ENCODE measurements around the gene RUVBL1.

Gene RUVBL1

DNA sequence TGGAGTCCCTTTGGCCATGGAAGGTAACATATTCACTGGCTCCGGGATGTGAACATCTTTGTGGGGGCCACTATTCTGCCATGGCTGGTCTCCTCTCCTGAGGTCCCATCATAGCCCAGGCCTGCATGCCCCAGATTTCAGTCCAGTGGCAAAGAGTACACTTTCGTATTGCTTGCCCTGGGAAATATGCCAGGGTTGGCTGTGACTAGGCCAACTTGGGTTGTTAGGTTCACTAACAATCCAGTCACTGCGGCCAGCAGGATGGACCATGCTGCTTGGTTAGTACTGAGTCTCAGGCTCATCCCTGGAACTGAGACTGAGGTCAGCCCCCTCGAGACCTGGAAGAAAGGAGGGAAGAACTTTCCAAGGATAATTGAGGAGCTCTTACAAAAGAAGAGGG lies 19.9 kb upstream of the RUVBL1 start:
- peaks cover 0 to 16% (median 6%) of the 10 kb centered on the region in 5 donors for H3K4me1 ChIP-seq (ENCODE audit: control insufficient read depth in 5 of 5, insufficient read depth in 5 of 5, low read length in 5 of 5)
- no peaks in the 10 kb centered on the region for H3K27me3 ChIP-seq (ENCODE audit: control insufficient read depth in 5 of 5, insufficient read depth in 4 of 5, low read length in 5 of 5)
- H3K27ac ChIP-seq (ENCODE audit: low read depth, low read length), result no peak overlapping the region
- H3K4me3 ChIP-seq (ENCODE audit: low read depth in 1 of 5, low read length in 5 of 5), result no peak overlapping the region
- no peaks in the 10 kb centered on the region for H3K9me3 ChIP-seq (ENCODE audit: control insufficient read depth in 5 of 5, low read length in 5 of 5)
- no peak overlapping the region for H3K9ac ChIP-seq (ENCODE audit: low read length in 5 of 5)
- peaks cover 0 to 6% (median 0%) of the 10 kb centered on the region in 5 donors for H3K36me3 ChIP-seq (ENCODE audit: control insufficient read depth in 5 of 5, insufficient read depth in 5 of 5, low read length in 5 of 5)

DNA sequence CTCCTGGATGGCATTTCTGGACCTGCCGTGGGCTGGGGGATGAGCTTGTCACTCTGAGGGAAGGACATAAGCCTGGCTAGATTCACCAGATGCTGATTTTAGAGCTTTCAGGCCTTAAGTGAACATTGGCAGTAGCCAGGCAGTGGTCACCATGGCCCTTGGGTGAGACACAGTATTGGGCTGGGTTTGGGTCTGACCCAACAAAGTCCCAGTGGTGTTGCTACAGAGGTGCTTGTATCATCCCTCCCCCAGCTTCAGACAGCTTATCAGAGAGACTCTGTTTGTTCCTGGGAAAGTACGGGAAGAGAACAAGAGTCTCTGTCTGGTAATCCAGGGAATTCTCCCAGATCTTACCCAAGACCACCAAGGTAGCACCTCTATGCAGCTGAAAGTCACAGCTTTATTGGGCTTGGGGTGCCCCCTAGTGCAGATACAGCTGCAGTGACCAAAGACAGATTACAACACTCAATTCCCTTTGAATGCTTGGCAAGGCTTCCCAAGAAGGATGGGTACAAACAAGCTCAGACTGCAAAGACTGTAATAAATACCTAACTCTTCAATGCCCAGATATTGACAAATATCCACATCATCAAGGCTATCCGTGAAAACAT lies 9.8 kb upstream of the RUVBL1 start:
- Histone ChIP-seq H3K27me3 (ENCODE audit: control insufficient read depth in 5 of 5, insufficient read depth in 4 of 5, low read length in 5 of 5) (no peaks in the 10 kb centered on the region), H3K4me1 (ENCODE audit: control insufficient read depth in 5 of 5, insufficient read depth in 5 of 5, low read length in 5 of 5) (no peaks in the 10 kb centered on the region), H3K36me3 (ENCODE audit: control insufficient read depth in 5 of 5, insufficient read depth in 5 of 5, low read length in 5 of 5) (no peaks in the 10 kb centered on the region), H3K4me3 (ENCODE audit: low read depth in 1 of 5, low read length in 5 of 5) (no peak overlapping the region), H3K9me3 (ENCODE audit: control insufficient read depth in 5 of 5, low read length in 5 of 5) (peaks cover 0 to 4% (median 0%) of the 10 kb centered on the region in 5 donors), H3K27ac (ENCODE audit: low read depth, low read length) (no peak overlapping the region), H3K9ac (ENCODE audit: low read length in 5 of 5) (no peak overlapping the region)

DNA sequence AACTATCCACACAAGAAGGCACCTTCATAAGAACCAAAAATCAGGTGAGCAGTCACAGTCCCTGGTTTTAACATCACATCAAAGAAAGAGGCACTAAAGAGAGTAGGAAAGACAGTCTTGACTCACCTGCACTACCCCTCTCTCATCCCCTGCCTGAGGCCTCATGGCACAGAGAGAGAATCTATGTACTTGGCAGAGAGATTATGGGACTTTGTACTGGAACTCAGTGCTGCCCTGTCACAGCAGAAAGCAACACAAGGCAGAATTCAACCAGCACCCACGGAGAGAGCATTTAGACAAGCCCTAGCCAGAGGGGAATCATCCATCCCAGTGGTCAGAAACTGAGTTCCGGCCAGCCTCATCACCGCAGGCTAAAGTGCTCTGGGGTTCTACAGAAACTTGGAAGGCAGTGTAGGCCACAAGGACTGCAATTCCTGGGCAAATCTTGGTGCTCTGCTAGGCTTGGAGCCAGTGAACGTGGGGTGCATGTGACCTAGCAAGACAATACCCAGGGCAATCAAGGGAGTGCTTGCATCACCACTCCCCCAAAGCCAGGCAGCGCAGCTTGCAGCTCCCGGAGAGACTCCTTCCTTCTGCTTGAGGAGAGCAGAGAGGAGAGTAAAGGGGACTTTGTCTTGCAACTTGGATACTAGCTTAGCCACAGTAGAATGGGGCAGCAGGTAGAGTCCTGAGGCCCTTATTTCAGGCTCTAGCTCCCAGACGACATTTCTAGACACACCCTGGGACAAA lies 8.5 kb upstream of the RUVBL1 start:
- no peak overlapping the region for H3K9ac ChIP-seq (ENCODE audit: low read length in 5 of 5)
- no peaks in the 10 kb centered on the region for H3K27me3 ChIP-seq (ENCODE audit: control insufficient read depth in 5 of 5, insufficient read depth in 4 of 5, low read length in 5 of 5)
- H3K27ac ChIP-seq (ENCODE audit: low read depth, low read length), result no peak overlapping the region
- no peaks in the 10 kb centered on the region for H3K4me1 ChIP-seq (ENCODE audit: control insufficient read depth in 5 of 5, insufficient read depth in 5 of 5, low read length in 5 of 5)
- H3K9me3 ChIP-seq (ENCODE audit: control insufficient read depth in 5 of 5, low read length in 5 of 5), result peaks cover 0 to 4% (median 0%) of the 10 kb centered on the region in 5 donors
- no peaks in the 10 kb centered on the region for H3K36me3 ChIP-seq (ENCODE audit: control insufficient read depth in 5 of 5, insufficient read depth in 5 of 5, low read length in 5 of 5)
- no peak overlapping the region for H3K4me3 ChIP-seq (ENCODE audit: low read depth in 1 of 5, low read length in 5 of 5)

DNA sequence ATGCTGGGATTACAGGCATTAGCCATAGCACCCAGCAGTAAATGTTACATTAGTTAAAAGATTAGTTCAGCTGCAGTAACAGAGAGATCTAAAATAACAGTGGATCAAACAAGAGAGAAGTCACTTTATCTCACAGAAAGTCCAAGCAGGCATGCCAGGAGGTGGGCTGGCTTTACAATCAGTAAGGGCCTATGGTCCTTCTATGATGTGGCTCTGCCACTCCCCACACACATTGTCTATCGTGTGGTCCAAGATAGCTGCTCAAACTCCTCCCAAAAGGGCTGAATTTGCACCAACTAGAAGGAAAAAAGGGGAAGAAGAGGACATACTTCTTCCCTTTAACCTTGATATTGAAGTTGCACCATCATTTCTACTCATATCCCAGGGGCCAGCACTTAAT lies 4.6 kb upstream of the RUVBL1 start:
- no peaks in the 10 kb centered on the region for H3K27me3 ChIP-seq (ENCODE audit: control insufficient read depth in 5 of 5, insufficient read depth in 4 of 5, low read length in 5 of 5)
- H3K9ac ChIP-seq (ENCODE audit: low read length in 5 of 5), result no peak overlapping the region
- H3K36me3 ChIP-seq (ENCODE audit: control insufficient read depth in 5 of 5, insufficient read depth in 5 of 5, low read length in 5 of 5), result no peaks in the 10 kb centered on the region
- peaks cover 0 to 4% (median 0%) of the 10 kb centered on the region in 5 donors for H3K9me3 ChIP-seq (ENCODE audit: control insufficient read depth in 5 of 5, low read length in 5 of 5)
- no peak overlapping the region for H3K27ac ChIP-seq (ENCODE audit: low read depth, low read length)
- no peak overlapping the region for H3K4me3 ChIP-seq (ENCODE audit: low read depth in 1 of 5, low read length in 5 of 5)
- peaks cover 0 to 9% (median 6%) of the 10 kb centered on the region in 5 donors for H3K4me1 ChIP-seq (ENCODE audit: control insufficient read depth in 5 of 5, insufficient read depth in 5 of 5, low read length in 5 of 5)

DNA sequence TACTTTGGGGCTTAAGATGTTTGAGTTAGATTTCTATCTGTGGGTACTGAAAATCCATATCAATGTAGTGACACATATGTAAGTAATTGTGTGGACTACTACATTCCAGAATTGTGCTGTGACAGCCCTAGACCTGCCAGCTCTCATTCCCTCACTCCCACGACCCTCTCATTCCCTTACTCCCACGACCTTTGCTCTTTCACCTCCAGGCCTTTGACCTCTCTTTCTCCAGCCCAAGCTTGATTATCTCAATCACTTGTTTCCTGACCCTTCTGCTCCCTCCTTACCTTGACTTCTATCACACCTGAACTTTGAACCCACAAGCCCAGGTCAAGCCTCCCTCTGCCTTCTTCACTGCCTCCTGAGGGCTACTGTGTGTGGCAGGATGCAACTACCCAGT lies 3.6 kb upstream of the RUVBL1 start:
- Histone ChIP-seq H3K9ac (ENCODE audit: low read length in 5 of 5) (no peak overlapping the region), H3K4me1 (ENCODE audit: control insufficient read depth in 5 of 5, insufficient read depth in 5 of 5, low read length in 5 of 5) (peaks cover 0 to 19% (median 16%) of the 10 kb centered on the region in 5 donors), H3K4me3 (ENCODE audit: low read depth in 1 of 5, low read length in 5 of 5) (no peak overlapping the region), H3K9me3 (ENCODE audit: control insufficient read depth in 5 of 5, low read length in 5 of 5) (peaks cover 0 to 3% (median 0%) of the 10 kb centered on the region in 5 donors), H3K36me3 (ENCODE audit: control insufficient read depth in 5 of 5, insufficient read depth in 5 of 5, low read length in 5 of 5) (no peaks in the 10 kb centered on the region), H3K27me3 (ENCODE audit: control insufficient read depth in 5 of 5, insufficient read depth in 4 of 5, low read length in 5 of 5) (no peaks in the 10 kb centered on the region), H3K27ac (ENCODE audit: low read depth, low read length) (no peak overlapping the region)

DNA sequence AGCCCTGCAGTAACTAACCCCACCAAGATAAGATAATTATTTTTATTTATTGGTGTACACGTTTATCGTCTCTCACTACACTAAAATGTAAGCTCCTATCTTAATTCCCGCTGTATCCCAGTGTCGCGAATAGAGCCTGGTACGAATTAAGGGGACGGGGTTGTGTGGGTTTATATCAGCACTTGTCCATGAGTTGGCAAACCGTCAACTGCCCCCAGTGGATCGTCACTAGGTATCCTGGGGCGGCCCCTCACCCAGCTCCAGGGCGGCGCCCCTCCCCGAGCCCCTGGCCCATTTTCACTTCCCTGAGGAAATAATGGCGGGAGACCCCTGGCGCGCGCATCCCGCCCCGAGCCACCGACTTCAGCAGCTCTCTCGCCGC lies 465 bp downstream of the RUVBL1 start:
- Histone ChIP-seq H3K4me1 (ENCODE audit: control insufficient read depth in 5 of 5, insufficient read depth in 5 of 5, low read length in 5 of 5) (peaks cover 0 to 20% (median 17%) of the 10 kb centered on the region in 5 donors), H3K27ac (ENCODE audit: low read depth, low read length) (peak overlapping the region; percentile 57)

DNA sequence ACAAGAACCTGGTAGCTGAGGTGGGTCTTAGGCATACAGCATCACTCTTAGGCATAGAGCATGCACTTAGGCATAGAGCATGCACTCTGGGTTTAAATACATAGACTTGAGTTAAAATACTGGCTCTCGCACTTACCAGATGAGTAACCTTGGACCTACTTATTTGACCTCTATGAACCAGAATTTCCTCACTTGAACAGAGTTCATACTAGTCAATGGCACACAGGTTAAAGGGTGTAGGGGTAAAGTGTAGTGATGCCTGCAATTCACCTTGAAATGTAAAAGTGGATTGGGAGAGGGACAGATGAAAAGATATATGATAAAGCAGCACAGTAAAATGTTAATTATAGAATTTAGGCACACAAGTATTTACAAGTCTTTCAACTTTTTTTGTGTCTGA lies 1.6 kb downstream of the RUVBL1 start:
- no peaks in the 10 kb centered on the region for H3K27me3 ChIP-seq (ENCODE audit: control insufficient read depth in 5 of 5, insufficient read depth in 4 of 5, low read length in 5 of 5)
- peaks cover 0 to 20% (median 17%) of the 10 kb centered on the region in 5 donors for H3K4me1 ChIP-seq (ENCODE audit: control insufficient read depth in 5 of 5, insufficient read depth in 5 of 5, low read length in 5 of 5)
- H3K36me3 ChIP-seq (ENCODE audit: control insufficient read depth in 5 of 5, insufficient read depth in 5 of 5, low read length in 5 of 5), result peaks cover 0 to 9% (median 3%) of the 10 kb centered on the region in 5 donors
- H3K27ac ChIP-seq (ENCODE audit: low read depth, low read length), result no peak overlapping the region
- no peaks in the 10 kb centered on the region for H3K9me3 ChIP-seq (ENCODE audit: control insufficient read depth in 5 of 5, low read length in 5 of 5)
- no peak overlapping the region for H3K4me3 ChIP-seq (ENCODE audit: low read depth in 1 of 5, low read length in 5 of 5)
- H3K9ac ChIP-seq (ENCODE audit: low read length in 5 of 5), result no peak overlapping the region

More for the DNA sequence above, 465 bp downstream of the RUVBL1 start:
- no peaks in the 10 kb centered on the region for H3K36me3 ChIP-seq (ENCODE audit: control insufficient read depth in 5 of 5, insufficient read depth in 5 of 5, low read length in 5 of 5)
- H3K27me3 ChIP-seq (ENCODE audit: control insufficient read depth in 5 of 5, insufficient read depth in 4 of 5, low read length in 5 of 5), result no peaks in the 10 kb centered on the region
- H3K9me3 ChIP-seq (ENCODE audit: control insufficient read depth in 5 of 5, low read length in 5 of 5), result no peaks in the 10 kb centered on the region
- H3K4me3 ChIP-seq (ENCODE audit: low read depth in 1 of 5, low read length in 5 of 5), result peak overlapping the region; percentile 78 to 96 (median 95)
- peak overlapping the region; percentile 68 to 93 (median 88) for H3K9ac ChIP-seq (ENCODE audit: low read length in 5 of 5)

DNA sequence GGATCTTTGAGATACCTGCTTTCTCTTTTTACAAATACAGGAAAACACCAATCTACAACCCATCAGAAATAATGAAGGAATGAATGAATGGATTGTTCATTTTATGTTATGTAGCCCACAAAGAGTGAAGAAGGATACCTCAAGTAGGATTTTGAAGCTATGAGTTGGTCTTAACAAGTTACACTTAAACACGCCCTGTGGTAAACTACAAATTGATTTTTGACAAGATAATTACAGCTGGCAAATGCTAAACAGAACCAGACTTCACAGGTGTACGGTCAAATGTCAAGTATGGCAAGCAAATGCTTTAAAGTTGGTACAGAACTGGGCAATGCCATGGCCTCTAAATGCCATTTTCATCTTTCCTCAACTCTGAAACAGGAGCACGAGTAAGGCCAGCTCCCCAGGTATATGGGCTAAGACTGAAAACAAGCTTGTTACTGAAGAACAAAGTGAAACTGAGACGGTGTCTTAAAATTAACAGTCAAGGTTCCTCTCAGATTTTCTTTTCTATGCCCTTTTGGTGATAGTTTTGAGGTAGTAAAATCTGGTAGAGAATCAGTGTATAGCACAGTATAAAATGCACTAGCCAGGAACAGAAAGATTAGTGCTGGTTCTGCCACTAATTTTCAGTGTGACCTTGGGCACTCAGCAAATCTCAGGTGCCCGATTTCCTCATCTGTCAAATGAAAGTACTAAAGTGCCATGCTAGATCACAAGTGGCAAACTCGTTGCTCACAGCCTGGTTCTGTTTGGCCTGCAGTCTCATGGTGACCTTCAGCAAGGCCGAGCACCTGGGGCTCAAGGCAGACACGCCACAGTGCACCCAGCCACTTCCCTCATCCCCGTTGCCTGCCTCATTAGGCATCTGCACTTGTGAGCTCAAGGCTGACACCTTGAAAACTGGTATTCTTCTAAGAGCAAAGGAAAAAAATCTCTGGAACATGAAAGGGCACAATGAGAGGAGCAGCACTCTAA lies 9.5 kb downstream of the RUVBL1 start:
- Histone ChIP-seq H3K9ac (ENCODE audit: low read length in 5 of 5) (no peak overlapping the region), H3K4me3 (ENCODE audit: low read depth in 1 of 5, low read length in 5 of 5) (no peak overlapping the region), H3K27me3 (ENCODE audit: control insufficient read depth in 5 of 5, insufficient read depth in 4 of 5, low read length in 5 of 5) (no peaks in the 10 kb centered on the region), H3K9me3 (ENCODE audit: control insufficient read depth in 5 of 5, low read length in 5 of 5) (no peaks in the 10 kb centered on the region), H3K4me1 (ENCODE audit: control insufficient read depth in 5 of 5, insufficient read depth in 5 of 5, low read length in 5 of 5) (no peaks in the 10 kb centered on the region), H3K36me3 (ENCODE audit: control insufficient read depth in 5 of 5, insufficient read depth in 5 of 5, low read length in 5 of 5) (peaks cover 9 to 32% (median 19%) of the 10 kb centered on the region in 5 donors), H3K27ac (ENCODE audit: low read depth, low read length) (no peak overlapping the region)

DNA sequence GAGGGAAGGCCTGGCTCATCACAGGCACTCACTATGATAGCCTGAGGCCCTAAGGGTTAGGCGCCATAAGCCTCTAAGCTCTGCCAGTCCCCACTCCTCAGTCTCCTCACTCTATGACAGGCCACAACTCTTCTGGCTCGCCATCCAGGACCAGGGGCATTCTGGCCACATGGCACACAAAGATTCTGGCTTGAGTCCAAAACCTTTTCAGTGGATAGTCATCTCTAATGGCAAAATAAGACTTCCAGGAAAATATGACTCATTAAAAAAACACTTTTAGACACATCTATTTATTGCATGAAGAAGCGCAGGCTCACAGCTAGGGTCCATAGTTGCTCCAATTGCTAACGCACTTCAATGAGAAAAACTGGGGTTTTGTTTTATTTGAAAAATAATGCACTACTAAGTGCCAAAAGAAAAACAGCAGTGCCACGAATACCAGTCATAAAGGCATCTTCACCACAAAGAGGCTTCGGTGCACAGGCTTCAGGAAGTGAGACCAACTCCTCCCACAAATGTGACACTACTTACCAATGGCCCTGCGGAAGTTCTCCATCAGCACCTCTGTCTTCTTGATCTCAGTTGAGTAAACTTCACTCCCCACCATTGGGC lies 11.1 kb downstream of the RUVBL1 start:
- peaks cover 9 to 33% (median 19%) of the 10 kb centered on the region in 5 donors for H3K36me3 ChIP-seq (ENCODE audit: control insufficient read depth in 5 of 5, insufficient read depth in 5 of 5, low read length in 5 of 5)
- H3K9ac ChIP-seq (ENCODE audit: low read length in 5 of 5), result no peak overlapping the region
- H3K4me3 ChIP-seq (ENCODE audit: low read depth in 1 of 5, low read length in 5 of 5), result no peak overlapping the region
- H3K27me3 ChIP-seq (ENCODE audit: control insufficient read depth in 5 of 5, insufficient read depth in 4 of 5, low read length in 5 of 5), result no peaks in the 10 kb centered on the region
- no peaks in the 10 kb centered on the region for H3K9me3 ChIP-seq (ENCODE audit: control insufficient read depth in 5 of 5, low read length in 5 of 5)
- H3K4me1 ChIP-seq (ENCODE audit: control insufficient read depth in 5 of 5, insufficient read depth in 5 of 5, low read length in 5 of 5), result no peaks in the 10 kb centered on the region
- no peak overlapping the region for H3K27ac ChIP-seq (ENCODE audit: low read depth, low read length)
